ENCODE measurements around the gene ACOT12.
"Not testable (repeated sequence)": the region's sequence is repeated elsewhere in the genome, so short reads cannot be mapped to it uniquely, and the experiment has no call there.

The ACOT12 gene

GRCh38 chr5:81337803-81338202, 56.1 kb downstream of the ACOT12 start:
- no peak for DNase-seq

- DNase-seq, result no peak
These were observed 57.4 kb downstream of the ACOT12 start for GRCh38 chr5:81336556-81336955.

- DNase-seq, result no peak
These were observed 58.0 kb downstream of the ACOT12 start for GRCh38 chr5:81335946-81336345.

- no peak for DNase-seq
These were observed 59.5 kb downstream of the ACOT12 start for GRCh38 chr5:81334304-81335061.

- no peak for DNase-seq
These were observed 67.4 kb downstream of the ACOT12 start for GRCh38 chr5:81326554-81326953.

- DNase-seq, result no peak
These were observed 76.4 kb downstream of the ACOT12 start for GRCh38 chr5:81317536-81317935.

GRCh38 chr5:81316571-81316970, 77.4 kb downstream of the ACOT12 start:
- no peak for DNase-seq

- no peak for DNase-seq
These were observed 78.1 kb downstream of the ACOT12 start for GRCh38 chr5:81315830-81316229.

- DNase-seq, result no peak
These were observed 78.6 kb downstream of the ACOT12 start for GRCh38 chr5:81315336-81315735.

GRCh38 chr5:81314581-81314980, 79.4 kb downstream of the ACOT12 start:
- no peak for DNase-seq

- DNase-seq, result no peak
These were observed 80.2 kb downstream of the ACOT12 start for GRCh38 chr5:81313686-81314085.

GRCh38 chr5:81313278-81313677, 80.7 kb downstream of the ACOT12 start:
- DNase-seq, result no peak

GRCh38 chr5:81310402-81311063, 83.4 kb downstream of the ACOT12 start:
- DNase-seq, result no peak

GRCh38 chr5:81308836-81309235, 85.1 kb downstream of the ACOT12 start:
- DNase-seq, result no peak

- no peak for DNase-seq
These were observed 88.1 kb downstream of the ACOT12 start for GRCh38 chr5:81305785-81306184.

GRCh38 chr5:81303563-81303962, 90.4 kb downstream of the ACOT12 start:
- no peak for DNase-seq

- no peak for DNase-seq
These were observed 91.3 kb downstream of the ACOT12 start for GRCh38 chr5:81302596-81302995.

GRCh38 chr5:81301271-81302015, 92.5 kb downstream of the ACOT12 start, which contains the start of gene ZCCHC9:
ZCCHC9 (plus strand) TSS chr5:81301587; CDS start chr5:81304758, 3,171 bp downstream.
- peak; percentile 92 for DNase-seq

- DNase-seq, result no peak
These were observed 93.0 kb downstream of the ACOT12 start for GRCh38 chr5:81300921-81301270.

- no peak for DNase-seq
These were observed 96.4 kb downstream of the ACOT12 start for GRCh38 chr5:81297531-81297930.

GRCh38 chr5:81294021-81294420, 99.9 kb downstream of the ACOT12 start:
- not testable (repeated sequence) for DNase-seq

- no peak for DNase-seq
These were observed 101.8 kb downstream of the ACOT12 start for GRCh38 chr5:81292130-81292529.

GRCh38 chr5:81290146-81290545, 103.8 kb downstream of the ACOT12 start:
- DNase-seq, result no peak

GRCh38 chr5:81288021-81288433, 105.9 kb downstream of the ACOT12 start:
- DNase-seq, result no peak
